GM19025 (cell line): Measurements from ENCODE around the gene INSM2.

Experiments
- ATAC-seq: cut with Tn5 transposase; IDR thresholded peaks from one replicate; pipeline ENCODE4 v1.9.1; 2021; ENCODE audit warnings: mild to moderate bottlenecking, low read depth, moderate library complexity; ENCODE audit not compliant: unreplicated experiment

The INSM2 gene, protein sequence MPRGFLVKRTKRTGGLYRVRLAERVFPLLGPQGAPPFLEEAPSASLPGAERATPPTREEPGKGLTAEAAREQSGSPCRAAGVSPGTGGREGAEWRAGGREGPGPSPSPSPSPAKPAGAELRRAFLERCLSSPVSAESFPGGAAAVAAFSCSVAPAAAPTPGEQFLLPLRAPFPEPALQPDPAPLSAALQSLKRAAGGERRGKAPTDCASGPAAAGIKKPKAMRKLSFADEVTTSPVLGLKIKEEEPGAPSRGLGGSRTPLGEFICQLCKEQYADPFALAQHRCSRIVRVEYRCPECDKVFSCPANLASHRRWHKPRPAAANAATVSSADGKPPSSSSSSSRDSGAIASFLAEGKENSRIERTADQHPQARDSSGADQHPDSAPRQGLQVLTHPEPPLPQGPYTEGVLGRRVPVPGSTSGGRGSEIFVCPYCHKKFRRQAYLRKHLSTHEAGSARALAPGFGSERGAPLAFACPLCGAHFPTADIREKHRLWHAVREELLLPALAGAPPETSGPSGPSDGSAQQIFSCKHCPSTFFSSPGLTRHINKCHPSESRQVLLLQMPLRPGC

GRCh38 chr14:35533357-35534207, at the start of gene INSM2:
TSS of gene INSM2 (plus strand) at chr14:35534164. CDS start at chr14:35534253, 89 bp downstream.
- ATAC-seq: peak; percentile 79

DNA sequence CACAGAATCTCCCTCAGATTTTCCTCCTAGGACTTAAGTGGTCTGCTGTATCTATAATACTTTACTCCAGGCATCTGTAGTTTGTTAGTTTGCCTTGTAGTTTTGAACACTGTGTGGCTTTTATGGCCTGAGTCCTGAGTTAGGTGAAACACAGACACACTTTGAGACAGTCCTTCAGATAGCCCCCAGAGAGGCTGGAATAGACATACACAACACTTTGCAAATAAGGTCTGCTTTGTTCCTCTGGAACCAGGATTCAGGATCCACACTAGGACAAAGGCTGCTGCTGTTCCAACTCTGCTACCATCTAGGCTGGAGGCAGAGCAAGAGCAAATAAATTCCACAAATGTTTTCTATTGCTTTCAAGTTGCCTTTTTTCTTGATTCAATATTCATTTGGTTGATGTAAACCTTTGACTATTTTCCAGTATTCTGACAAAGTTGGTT, 41.4 kb upstream of the INSM2 start:
- no peak for ATAC-seq

DNA sequence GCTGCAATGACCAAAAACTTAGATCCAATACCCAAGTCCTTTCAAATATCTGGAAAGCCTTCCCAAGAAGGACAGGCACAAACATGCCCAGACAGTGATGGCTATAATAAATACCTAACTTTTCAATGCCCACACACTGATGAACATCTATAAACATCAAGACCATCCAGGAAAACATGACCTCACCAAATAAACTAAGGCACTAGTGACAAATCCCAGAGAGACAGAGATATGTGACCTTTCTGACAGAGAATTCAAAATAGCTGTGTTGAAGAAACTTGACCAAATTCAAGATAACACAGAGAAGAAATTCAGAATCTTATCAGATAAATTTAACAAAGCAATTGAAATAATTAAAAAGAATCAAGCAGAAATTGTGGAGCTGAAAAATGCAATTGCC, 38.7 kb upstream of the INSM2 start:
- no peak for ATAC-seq

GRCh38 chr14:35499180-35499579, 34.8 kb upstream of the INSM2 start:
- ATAC-seq: no peak

DNA sequence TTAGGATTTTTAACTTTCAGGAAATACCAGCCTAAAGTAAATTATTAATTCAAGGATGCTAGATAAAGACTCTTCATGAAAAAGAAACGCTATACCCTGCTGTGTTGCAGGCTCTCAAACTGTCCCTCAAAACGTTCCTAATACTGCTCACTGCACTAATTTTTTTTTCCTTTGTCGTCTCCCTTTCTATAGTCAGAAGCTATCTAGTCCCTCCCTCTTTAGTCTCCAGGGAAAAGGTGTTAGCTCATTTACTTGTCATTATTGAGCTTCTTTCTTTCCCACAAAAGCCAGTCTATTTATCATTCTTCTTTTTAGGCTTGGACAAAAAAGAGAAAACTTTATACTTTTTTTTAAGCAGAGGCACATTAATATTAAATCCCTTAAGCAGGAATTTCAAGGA, 30.3 kb upstream of the INSM2 start:
- no peak for ATAC-seq

GRCh38 chr14:35504260-35504659, 29.7 kb upstream of the INSM2 start:
- ATAC-seq: no peak

DNA sequence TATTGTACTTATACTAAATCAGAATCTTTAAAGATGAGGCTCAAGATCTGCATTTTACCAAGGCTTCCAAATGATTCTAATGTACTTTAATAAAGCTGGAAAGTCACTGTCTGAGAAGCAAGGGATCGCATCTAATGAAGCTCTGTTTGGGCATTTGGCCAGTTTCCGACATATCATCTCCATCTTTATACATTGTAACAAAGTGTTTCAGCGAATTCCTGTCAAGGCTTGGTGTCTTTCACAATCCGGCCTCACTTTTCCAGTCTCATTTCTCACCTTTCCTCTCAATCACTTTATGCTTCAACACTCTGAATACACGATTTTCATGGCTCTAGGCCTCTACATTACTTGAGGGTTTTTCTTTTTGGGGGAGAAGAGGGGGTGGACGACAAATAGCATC, 27.5 kb upstream of the INSM2 start:
- ATAC-seq: no peak

DNA sequence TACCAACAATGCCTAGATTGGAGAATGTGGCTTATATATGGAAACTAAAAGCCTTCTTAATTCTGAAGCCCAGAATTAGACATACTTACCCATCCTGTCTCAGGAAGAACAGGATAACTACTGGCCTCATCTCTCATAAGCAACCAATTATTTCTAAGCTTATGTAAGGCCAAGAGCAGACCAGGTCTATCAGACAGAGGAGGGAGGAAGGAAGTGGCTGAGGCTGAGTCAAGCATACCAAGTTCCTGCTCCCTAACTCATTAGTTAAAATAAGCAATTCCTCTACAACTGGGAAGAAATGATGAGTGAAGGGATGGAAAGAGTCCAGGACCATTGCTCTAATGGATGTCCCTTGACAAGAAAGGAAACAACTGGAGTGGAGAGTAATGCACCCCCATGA, 27.0 kb upstream of the INSM2 start:
- ATAC-seq: no peak

GRCh38 chr14:35509846-35510245, 24.1 kb upstream of the INSM2 start:
- ATAC-seq: no peak

- ATAC-seq: no peak
Observed at GRCh38 chr14:35512765-35513164, 21.2 kb upstream of the INSM2 start.

DNA sequence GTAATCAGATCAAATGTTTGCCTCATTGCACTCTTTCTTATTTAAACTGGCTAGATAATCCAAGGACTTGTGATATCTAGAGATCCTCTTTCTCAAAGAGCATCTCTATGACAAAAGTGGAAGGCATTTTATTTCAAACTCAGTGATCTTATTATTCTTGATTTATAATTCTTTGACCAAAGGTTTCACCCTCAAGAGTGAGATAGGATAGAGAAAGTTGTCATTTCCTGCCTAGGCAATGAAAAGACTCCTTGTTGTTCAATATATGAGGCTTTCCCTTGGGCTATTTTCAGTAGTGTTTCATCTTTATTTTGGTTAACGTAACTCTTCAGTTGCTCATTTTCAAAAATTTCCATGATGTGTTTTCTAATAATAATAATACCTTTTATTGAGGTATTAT, 18.0 kb upstream of the INSM2 start:
- ATAC-seq: no peak

- no peak for ATAC-seq
Observed at GRCh38 chr14:35519986-35520385, 14.0 kb upstream of the INSM2 start.

GRCh38 chr14:35525695-35526094, 8.3 kb upstream of the INSM2 start:
- no peak for ATAC-seq

- no peak for ATAC-seq
Observed at GRCh38 chr14:35526962-35527361, 7.0 kb upstream of the INSM2 start.

GRCh38 chr14:35531960-35532747, 1.8 kb upstream of the INSM2 start:
- no peak for ATAC-seq

GRCh38 chr14:35532783-35533356, 1.1 kb upstream of the INSM2 start:
- no peak for ATAC-seq

GRCh38 chr14:35534208-35534872, 376 bp downstream of the INSM2 start:
- ATAC-seq: no peak

DNA sequence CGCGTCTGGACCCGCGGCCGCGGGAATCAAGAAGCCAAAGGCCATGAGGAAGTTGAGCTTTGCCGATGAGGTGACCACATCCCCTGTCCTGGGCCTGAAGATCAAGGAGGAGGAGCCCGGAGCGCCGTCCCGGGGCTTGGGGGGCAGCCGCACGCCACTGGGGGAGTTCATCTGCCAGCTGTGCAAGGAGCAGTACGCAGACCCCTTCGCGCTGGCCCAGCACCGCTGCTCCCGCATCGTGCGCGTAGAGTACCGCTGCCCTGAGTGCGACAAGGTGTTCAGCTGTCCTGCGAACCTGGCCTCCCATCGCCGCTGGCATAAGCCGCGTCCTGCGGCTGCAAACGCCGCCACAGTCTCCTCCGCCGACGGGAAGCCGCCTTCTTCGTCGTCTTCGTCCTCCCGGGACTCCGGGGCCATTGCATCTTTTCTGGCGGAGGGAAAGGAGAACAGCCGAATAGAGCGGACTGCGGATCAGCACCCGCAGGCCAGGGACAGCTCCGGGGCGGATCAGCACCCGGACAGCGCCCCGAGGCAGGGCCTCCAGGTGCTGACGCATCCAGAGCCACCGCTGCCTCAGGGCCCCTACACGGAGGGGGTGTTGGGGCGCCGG, 1.0 kb downstream of the INSM2 start:
- ATAC-seq: peak; percentile 50

DNA sequence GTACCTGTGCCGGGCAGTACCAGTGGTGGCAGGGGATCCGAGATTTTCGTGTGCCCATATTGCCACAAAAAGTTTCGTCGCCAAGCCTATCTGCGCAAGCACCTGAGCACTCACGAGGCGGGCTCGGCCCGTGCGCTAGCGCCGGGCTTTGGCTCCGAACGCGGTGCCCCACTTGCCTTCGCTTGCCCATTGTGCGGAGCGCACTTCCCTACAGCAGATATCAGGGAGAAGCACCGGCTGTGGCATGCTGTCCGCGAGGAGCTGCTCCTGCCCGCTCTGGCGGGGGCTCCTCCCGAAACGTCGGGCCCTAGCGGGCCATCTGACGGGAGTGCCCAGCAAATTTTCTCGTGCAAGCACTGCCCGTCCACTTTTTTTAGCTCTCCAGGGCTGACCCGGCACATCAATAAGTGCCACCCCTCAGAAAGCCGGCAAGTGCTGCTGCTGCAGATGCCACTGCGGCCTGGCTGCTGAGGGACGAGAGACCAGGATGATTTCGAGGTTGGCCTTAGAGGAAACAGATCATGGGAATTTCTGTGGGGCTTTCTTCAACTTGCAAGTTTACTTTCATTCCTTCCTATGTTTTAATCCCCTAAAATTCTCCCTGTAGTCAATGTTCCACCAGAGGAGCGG, 1.6 kb downstream of the INSM2 start:
- ATAC-seq: no peak
